Measurements from ENCODE around the gene SIRPG. TPM values are rescaled to one million over a fixed set of nuclear protein-coding genes. Genes with fewer than 3 reads are reported as not detected.

Gene SIRPG
- total and polyA plus RNA-seq, 2 of the 8 experiments (the other 6 are each of a cell fraction or from before 2014, with no cell fraction given) = 0.08 TPM; not detected in 1

DNA sequence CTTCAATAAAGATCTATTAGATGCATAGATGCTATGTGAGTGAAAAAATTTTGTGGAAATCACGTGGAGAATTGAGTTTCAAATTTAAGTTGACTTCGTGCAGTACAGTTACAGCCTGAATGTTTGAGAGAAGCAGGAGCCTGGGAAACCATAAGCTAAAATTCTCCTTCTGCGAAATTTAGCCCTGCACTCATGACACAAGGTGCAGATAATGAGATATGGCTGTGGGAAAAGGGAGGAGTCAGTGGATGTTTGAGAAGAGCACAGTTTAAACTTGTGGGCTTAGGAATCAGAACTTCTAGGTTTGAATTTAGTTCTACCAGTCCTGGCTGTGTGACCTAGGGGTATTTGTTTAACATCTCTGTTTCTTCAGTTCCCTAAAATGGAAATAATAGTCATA lies 32.1 kb upstream of the SIRPG start:
- ChIA-PET CTCF (ENCODE audit: partially characterized antibody) (no interaction called here), POLR2A (ENCODE audit: partially characterized antibody) (no interaction called here)
- Histone ChIP-seq H3K23ac (ENCODE audit: insufficient read length) (no peak overlapping the region), H3K9ac (replicated peaks in 1 of 4; ENCODE audit: extremely low read depth in 1 of 4, low read depth in 3 of 4, low read length in 3 of 4) (no peak overlapping the region), H3K79me1 (ENCODE audit: low read depth, low read length) (no peaks in the 10 kb centered on the region), H3K18ac (ENCODE audit: extremely low read depth, low read length) (no peak overlapping the region), H3K79me2 (ENCODE audit: control insufficient read depth in 1 of 2, insufficient read depth in 2 of 2, low read length in 2 of 2) (no peaks in the 10 kb centered on the region), H3K4me1 (replicated peaks in 1 of 4; ENCODE audit: control insufficient read depth in 3 of 4, insufficient read depth in 4 of 4, low read length in 3 of 4) (no peaks in the 10 kb centered on the region), H3K4me2 (ENCODE audit: insufficient read depth in 1 of 2, low read depth in 2 of 2, low read length in 2 of 2) (no peak overlapping the region), H2BK120ac (replicated peaks; ENCODE audit: low read depth, low read length) (no peak overlapping the region), H4K5ac (ENCODE audit: insufficient read length, low read depth, low read length) (no peak overlapping the region), H2BK5ac (ENCODE audit: low read depth, low read length) (no peak overlapping the region), H3K9me3 (ENCODE audit: insufficient read depth in 2 of 2, low read depth in 1 of 2, low read length in 1 of 2) (no peaks in the 10 kb centered on the region), H3K27me3 (replicated peaks in 1 of 4; ENCODE audit: control insufficient read depth in 3 of 4, extremely low read depth in 1 of 4, insufficient read depth in 3 of 4, low read length in 3 of 4) (no peaks in the 10 kb centered on the region; a peak in 1 of 7 replicates), H3K23me2 (ENCODE audit: low read depth, low read length) (no peaks in the 10 kb centered on the region), H3K14ac (ENCODE audit: insufficient read length) (no peak overlapping the region), H4K8ac (ENCODE audit: extremely low read depth, insufficient read depth, low read length) (no peak overlapping the region), H3K4me3 (ENCODE audit: extremely low read depth in 1 of 4, insufficient read depth in 2 of 4, low read depth in 3 of 4, low read length in 4 of 4) (no peak overlapping the region), H2AK5ac (ENCODE audit: low read depth, low read length) (no peak overlapping the region), H4K91ac (replicated peaks; ENCODE audit: insufficient read length, low read length) (no peak overlapping the region), H3K36me3 (ENCODE audit: control insufficient read depth in 2 of 4, insufficient read depth in 4 of 4, low read length in 3 of 4) (no peaks in the 10 kb centered on the region), H2AFZ (ENCODE audit: low read length) (no peak overlapping the region), H2BK15ac (ENCODE audit: low read length) (no peak overlapping the region), H3K56ac (replicated peaks; ENCODE audit: insufficient read length, low read depth, low read length) (no peak overlapping the region), H2BK20ac (ENCODE audit: low read length) (no peak overlapping the region), H2BK12ac (ENCODE audit: low read depth, low read length) (no peak overlapping the region), H4K20me1 (replicated peaks in 1 of 2; ENCODE audit: control insufficient read depth in 1 of 2, insufficient read depth in 2 of 2, low read length in 2 of 2) (no peaks in the 10 kb centered on the region), H3K4ac (replicated peaks; ENCODE audit: insufficient read length, low read depth, low read length) (no peak overlapping the region), H3K27ac (ENCODE audit: low read depth, low read length) (no peak overlapping the region)
- DNase-seq (ENCODE audit: low read depth in 1 of 2, low spot score in 2 of 2) = no peak
- no peak for FAIRE-seq
- 85% methylated on average over 3 of the region's 3 CpGs; no CpG with 5 or more reads in 1 of the 2 experiments for WGBS, 2 experiments (ENCODE audit: extremely low coverage in 1 of 2, insufficient coverage in 1 of 2, insufficient read length in 1 of 2, insufficient replicate concordance in 2 of 2, low coverage in 1 of 2, low lambda C conversion rate in 2 of 2, missing lambda C conversion rate in 1 of 2)
- TF ChIP-seq, protein P1, sequence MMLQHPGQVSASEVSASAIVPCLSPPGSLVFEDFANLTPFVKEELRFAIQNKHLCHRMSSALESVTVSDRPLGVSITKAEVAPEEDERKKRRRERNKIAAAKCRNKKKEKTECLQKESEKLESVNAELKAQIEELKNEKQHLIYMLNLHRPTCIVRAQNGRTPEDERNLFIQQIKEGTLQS (IDR thresholded peaks at IDR 0.05; ENCODE audit: insufficient read depth, low read depth, low read length) = no peak
- TF ChIP-seq TBP (IDR thresholded peaks at IDR 0.05; ENCODE audit: low read depth, low read length) (no peak), TAF7 (optimal IDR thresholded peaks at IDR 0.05; ENCODE audit: borderline replicate concordance, low read depth, low read length) (no peak), GABPA (IDR thresholded peaks at IDR 0.05; ENCODE audit: borderline replicate concordance, insufficient read depth, low read length) (no peak), CBX8 (IDR thresholded peaks at IDR 0.05; ENCODE audit: borderline replicate concordance, low read depth, low read length) (no peak), YY1 (IDR thresholded peaks at IDR 0.05; ENCODE audit: low read depth, low read length) (no peak), TCF12 (IDR thresholded peaks at IDR 0.05; ENCODE audit: low read depth, low read length) (no peak), RNF2 (IDR thresholded peaks at IDR 0.05; ENCODE audit: borderline replicate concordance, low read depth, low read length, missing control alignments, poor library complexity, severe bottlenecking) (no peak), EGR1 (IDR thresholded peaks at IDR 0.05; ENCODE audit: borderline replicate concordance, low read depth, low read length) (no peak), TEAD4 (IDR thresholded peaks at IDR 0.05; ENCODE audit: low read depth, low read length) (no peak), NANOG (IDR thresholded peaks at IDR 0.05; ENCODE audit: insufficient read depth, low read depth, low read length, poor library complexity, severe bottlenecking) (no peak), CEBPB (IDR thresholded peaks at IDR 0.05; ENCODE audit: low read depth, low read length) (no peak), EZH2 (IDR thresholded peaks at IDR 0.05; ENCODE audit: low read depth, low read length, severe bottlenecking) (no peak), SIRT6 (IDR thresholded peaks at IDR 0.05; ENCODE audit: low read length) (no peak)
